Stimulated activated CD8-positive, alpha-beta memory T cell treated with anti-CD3 and anti-CD28 coated beads, Interleukin-4, amount 100 ng/mL, for 1 hour (primary cell): Measurements from ENCODE around the gene EFCAB11.
"Not testable (repeated sequence)": the region's sequence is repeated elsewhere in the genome, so short reads cannot be mapped to it uniquely, and the experiment has no call there.

Experiments
- DNase-seq, 2 donors: peaks; one replicate each; pipeline ENCODE4 v3.0.0-alpha.2; 2020; ENCODE audit warnings: low read depth in 2 of 2, low spot score in 1 of 2

The EFCAB11 gene

DNA sequence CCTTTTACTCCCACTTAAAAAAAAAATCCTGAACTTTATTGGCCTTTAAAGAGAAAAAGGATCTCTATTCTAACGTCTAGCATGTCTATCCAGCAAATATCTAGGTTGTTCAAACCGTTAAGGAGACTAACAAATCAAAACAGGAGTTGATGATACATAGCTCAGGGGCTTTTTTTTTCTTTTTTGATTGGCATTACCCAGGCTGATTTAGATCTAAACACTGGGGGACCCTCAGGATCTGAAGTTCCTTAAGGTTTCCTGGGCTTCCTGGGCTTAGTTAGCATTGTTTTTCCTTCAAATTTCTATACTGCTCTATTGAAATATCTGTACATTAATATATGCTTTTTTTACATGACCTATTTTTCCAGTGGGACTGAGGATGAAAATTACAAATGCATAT lies 42.3 kb downstream of the EFCAB11 start:
- DNase-seq = no peak

DNA sequence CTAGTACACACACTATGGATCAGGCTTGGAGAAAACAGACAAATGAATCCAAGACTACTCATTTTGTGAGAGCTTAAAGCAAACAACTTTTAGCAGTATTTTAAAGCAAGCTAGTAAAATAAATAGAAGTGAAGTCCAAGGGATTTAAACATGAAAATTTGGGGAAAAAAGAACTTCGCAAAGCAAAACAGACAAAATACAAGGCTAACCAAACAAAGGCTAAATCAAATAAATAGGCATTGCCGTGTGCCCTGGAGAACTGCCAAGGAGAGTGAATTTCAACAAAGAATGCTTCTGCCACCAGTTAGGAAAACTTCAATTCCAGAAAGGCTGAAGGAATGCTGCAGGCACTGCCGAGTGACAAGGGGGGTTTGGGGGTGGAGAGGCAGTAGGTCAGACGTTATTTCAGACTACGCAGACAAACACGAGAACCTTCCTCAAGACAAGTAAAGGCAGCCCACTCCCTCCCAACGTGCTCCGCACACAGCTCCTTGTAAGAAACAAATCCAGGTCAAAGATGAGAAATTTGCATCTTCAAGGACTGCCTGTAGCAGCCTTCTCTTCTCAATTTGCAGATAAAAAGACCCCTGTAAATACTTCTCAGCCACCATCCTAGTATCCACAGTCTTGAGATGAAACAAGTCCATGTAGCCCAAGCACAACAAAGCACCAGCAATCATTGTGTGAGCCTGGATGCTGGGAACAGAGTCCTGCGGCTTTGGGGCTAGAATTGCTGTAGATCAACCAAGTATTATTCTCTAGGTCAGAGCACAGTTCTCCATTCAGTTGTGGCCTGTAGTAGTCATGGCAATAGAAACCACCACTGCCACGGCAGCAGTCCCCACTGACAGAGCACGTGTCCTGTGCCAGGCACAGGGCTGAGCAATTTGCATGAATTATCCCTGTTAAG lies 43.3 kb downstream of the EFCAB11 start:
- DNase-seq = no peak

DNA sequence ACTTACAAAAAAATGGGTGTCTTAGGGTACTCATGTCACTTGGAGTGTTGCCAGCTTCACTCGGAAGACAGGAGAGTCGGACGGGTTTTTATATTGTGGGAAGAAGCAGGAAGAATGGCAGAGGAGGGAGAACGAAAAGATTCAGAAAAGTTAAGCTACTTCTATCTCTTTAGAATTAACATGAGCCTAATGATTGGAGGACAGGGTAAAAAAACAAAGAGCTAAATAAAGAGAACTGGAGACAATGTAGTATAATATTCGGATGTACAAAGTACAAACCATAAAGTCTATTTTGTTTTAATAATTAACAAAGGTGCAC lies 43.9 kb downstream of the EFCAB11 start:
- DNase-seq = no peak

DNA sequence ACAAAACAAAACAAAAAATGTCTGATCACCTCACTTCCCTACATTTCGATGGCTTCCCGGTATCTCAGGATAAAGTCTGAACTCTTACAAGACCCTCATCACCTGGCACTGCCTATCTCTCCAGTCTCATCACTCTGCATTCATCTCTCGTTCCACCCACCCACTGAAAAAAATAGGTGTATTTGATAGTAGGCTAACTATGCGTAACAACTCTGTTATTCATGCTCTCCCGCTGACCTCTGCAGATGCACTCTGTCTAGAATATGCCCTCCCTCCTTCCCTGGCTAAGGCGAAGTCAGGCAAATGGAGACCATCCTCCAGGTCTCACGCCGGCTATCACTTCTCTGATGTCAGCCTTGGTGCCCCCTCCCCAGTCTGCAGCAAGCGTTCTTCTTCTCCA lies 44.9 kb downstream of the EFCAB11 start:
- DNase-seq = no peak

DNA sequence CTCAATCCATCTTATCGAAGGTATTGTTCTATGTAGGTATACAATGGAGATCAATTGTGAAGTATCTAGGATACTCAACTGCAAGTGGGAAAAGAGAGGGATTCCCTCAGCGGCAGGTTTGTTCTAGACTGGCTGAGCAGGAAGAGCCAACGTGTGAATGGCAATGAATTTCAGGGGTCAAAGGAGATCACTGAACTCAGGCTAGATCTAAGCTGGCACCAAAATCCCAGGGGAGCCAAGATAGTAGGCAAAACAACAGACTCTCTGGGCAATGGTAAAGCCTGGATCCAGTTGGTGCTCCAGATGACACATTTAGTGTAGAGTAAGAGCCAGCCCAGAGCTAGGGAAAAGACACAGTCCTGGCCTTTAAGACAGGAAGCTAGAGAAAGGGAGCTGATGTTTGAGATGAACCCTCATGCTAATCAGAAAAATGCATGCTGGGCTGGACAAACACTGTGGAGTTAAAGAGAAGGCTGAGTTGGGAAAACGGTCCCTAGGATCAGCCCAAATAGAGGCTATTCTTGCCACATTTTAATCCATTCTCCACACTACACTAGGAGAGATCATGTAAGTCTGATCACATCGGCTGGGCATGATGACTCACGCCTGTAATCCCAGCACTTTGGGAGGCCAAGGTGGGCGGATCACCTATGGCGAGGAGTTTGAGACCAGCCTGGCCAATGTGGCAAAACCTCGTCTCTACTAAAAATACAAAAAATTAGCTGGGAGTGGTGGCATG lies 45.6 kb downstream of the EFCAB11 start:
- no peak for DNase-seq

DNA sequence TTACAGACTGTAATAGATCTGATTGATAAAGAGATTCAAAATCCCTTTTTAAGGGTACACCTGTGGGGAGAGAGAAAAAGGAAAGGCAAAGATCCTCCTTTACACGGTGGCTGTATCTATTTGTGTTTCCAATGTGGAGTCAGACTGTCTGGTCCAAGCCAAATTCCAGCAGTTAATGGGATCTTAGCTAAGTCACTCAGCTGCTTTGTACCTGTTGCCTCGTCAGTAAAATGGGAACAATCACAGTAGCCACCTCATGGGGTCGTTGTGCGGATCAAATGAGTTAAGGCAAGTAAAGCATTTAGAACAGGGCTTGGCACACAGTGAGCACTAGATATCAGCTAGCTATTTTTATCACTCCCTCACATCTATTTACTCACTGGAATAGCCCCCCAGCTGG lies 46.9 kb downstream of the EFCAB11 start:
- DNase-seq = no peak

DNA sequence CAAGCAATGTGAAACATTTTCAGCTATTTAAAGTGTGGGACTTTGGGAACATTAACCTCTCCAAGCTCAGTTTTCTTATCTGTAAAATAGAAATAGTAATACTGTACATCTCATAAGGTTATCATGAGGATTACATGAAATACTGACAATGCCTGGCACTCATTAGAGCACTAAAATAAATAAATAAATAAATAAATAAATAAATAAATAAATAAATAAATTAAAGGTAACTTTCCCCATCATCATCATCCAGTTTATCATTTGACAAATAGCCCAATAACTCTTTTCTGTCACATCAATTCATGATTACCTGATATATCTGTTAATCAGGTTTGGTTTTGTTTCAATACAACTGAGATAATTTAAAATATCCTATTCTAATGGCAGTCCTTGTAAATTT lies 48.5 kb downstream of the EFCAB11 start:
- DNase-seq = no peak

DNA sequence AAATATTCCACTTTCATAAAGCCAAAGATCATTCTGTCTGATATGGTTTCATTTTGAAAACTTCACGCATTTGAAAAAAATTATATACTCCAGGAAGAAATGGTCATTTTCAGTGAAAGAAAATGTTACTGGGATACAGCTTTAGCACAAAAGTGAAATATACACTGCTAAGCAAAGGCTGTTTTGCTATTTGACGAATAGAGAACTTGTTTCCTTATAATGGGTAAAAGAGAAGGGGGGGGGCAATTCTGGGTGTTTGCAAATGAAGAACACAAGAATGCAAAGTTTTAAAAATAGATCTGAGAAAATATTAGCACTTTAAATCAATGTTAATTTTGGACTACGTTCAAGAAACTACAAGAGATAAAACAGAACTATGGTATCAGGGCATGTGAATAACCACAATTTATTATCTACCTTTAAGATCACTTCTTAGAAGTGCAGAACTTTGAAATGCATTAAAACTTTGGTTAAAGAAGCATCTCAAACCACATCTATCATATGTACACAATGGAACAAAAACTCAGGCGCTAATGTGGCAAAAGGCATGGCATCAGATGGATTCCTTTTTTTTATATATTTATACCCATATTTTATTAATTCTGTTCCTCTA lies 51.1 kb downstream of the EFCAB11 start:
- no peak for DNase-seq

DNA sequence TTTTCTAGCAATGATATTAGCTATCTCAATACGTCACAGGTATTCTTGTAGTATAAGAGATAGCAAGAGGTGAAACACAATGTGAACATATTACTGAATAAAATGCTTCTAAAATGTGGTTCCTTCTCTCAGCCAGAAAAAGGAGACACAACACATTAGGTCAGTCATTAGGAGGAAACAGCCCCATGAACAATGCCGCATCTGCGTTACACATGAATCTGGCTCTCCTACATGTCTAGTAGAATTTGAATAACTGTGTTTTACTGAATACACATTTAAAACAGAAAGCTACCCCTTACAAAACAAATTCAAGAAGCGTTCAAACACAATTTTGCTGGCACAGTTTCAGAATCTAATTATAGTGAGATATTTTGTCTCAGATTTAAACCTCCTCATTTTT lies 51.6 kb downstream of the EFCAB11 start:
- no peak for DNase-seq

DNA sequence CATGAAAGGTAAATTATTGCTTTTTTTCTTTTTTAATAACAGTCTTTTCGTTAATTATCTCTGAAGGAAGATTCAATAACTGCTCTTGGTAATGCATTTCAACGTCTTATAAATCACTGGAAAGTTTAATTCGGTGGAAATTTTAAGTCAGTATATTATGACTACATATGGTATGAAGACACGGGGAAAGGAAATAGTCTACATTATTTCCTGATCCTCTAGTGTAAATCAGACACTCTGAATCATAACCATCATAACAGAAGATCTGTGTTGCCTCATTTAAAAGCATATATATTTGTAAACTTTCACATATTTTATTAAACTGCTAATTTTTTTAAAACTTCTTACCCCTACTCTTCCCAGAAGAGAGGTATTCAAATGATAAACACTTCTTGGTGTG lies 53.7 kb downstream of the EFCAB11 start:
- no peak for DNase-seq

DNA sequence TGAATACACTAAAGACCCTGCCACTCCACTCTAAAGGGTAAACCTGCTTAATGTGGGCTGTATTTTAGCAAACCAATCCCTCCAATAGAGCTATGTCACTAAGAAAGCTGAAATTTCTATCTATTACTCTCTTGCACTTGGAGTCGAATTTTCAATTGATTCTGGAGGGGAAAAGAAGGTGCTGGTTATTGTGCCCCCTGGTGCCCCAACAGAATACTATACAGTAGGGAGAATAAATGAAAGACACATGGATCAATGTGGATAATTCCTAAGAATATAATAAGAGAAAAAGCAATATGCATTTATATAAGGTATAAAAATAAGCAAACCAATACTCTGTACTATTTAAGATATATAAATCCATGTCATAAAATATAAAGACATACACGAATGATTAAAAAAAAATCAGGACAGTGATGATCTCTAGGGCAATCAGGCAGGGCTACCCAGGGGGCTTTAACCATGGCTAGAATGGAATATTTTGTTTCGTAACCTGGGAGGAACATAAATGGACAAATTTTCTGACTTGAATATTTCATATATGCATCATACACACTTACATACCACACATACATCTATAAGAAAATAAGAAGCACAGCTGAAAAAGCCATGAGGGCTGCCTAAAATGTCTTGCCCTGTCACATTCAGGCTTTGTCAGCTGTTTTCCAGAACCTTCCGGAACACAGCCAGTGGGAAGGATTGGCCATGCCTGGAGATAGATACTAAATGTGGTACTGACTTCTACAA lies 54.4 kb downstream of the EFCAB11 start:
- DNase-seq = no peak

DNA sequence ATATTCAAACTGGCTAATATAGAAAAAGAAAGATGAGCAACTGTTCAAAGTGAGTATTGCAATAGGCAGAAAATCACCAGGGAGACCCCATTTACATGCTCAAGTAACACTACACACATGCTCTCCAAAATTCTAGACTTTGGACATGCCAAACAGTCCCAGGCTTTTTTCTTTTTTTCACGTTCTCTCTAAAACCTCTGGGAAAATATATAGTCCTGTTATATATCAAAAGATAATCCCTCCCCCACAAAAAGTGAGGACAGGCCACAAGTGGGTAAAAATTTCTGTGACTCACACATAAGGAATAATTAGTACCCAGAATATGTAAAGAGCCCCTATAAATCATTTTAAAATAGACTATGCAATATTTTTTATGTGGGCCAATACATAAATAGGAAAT lies 55.2 kb downstream of the EFCAB11 start:
- no peak for DNase-seq

DNA sequence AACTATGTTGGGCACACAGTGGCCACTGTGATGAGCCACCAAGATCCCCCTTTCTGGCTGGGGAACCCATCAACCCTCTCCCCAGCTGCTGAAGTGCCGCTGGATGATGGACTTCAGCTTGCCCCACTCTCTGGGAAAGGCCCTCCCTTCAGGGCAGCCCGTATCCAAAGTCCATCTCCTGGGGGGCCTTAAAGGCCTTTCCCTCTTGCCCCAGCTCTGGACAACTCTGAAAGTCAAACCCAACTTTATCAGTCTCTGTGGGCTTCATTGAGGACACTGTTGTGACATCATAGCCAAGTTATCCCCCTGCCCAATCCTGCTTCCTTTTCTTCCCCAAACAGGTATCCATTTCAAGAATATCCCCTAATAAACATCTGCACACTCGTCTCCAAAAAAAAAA lies 61.1 kb downstream of the EFCAB11 start:
- not testable (repeated sequence) for DNase-seq

DNA sequence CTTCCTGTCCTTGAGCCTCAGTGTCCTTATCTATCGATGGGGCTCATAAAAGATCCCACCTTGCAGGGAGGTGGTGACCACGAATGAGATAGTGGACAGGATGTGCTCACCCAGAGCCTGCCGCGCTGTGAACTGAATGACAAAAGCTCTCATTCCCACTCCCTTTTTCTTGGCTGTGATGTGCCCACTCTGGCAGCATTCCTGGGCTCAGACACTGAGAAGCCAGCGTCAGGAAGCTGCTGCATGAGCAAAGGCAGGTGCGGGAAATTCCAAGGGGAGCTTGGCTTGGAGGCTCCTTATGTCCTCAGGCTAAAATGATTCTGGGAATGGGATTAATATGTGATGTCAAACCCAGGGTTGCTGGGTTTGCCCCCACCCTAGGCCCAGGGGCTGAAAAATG lies 61.6 kb downstream of the EFCAB11 start:
- DNase-seq = no peak

DNA sequence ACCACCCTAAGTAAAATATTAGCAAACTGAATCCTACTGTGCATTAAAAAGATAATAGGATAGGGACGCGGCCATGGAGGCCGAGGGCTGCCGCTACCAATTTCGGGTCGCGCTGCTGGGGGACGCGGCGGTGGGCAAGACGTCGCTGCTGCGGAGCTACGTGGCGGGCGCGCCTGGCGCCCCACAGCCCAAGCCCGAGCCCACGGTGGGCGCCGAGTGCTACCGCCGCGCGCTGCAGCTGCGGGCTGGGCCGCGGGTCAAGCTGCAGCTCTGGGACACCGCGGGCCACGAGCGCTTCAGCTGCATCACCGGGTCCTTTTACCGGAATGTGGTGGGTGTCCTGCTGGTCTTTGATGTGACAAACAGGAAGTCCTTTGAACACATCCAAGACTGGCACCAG lies 62.8 kb downstream of the EFCAB11 start:
- DNase-seq = not testable (repeated sequence)

DNA sequence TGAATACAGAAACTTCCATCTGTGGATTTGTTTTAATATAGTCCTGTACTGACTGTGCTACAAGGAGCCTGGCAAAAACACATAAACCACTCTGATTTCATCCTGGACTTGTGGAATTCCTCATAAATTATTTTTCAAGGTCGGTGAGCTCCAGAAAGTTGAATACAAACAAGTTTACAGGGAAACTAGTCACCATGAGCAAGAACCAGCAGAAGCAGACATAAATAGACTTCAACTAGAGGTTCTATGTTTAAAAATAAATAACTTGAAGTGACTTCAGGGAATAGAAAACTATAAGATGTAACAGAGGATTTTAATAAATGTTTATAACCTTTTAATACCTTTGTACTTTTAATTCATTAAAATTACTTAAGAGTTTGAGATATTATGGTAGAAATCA lies 63.5 kb downstream of the EFCAB11 start:
- no peak for DNase-seq

DNA sequence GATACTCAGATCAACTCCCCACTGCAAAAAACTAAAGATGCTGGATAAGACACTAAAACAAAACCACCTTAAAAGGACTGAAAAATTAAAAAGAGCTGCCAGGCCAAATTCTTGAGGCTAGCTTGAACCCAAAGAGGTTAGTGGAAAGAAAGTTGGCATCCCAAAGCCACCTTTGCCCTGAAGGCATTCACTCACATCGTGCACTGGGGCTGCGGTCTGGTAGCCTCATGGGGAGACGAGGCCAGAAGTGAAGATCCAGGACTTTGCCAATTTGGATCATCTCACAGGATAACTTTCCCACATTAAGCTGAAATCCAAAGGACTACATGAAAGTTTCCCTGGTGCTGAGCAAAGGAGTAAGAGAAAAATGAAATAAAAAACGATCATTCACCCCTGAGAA lies 63.9 kb downstream of the EFCAB11 start:
- DNase-seq = no peak

DNA sequence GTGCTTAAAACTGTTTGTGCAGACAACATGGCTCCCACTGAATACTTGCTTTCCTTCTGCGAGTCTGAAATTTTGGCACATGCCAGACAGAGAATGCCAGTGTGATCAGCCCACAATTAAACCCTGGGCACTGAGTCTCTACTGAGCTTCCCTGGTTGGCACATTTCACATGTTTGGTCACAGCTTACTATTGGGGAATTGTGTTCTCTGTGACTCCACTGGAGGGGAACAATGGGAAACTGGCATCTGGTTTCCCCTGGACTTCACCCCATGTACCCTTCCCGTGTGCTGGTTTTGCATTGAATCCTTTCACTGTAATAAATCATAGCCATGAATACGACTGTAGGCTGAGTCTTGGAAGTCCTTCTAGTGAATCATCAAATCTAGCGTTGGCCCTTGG lies 64.9 kb downstream of the EFCAB11 start:
- no peak for DNase-seq

DNA sequence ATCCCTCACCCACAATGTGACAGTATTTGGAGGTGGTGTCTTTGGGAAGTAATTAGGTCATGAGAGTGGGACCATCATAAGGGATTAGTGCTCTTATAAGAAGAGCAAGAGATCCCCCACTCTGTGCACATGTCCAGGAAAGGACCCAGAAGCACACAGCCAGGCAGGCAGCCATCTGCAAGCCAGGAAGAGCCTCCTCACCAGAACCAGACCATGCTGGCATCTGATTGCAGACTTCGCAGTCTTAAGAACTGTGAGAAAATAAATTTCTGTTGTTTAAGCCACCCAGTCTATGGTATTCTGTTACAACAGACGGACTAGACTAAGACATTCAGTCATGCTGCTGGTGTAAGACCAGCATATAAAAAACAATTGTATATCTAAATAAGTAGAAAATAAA lies 69.8 kb downstream of the EFCAB11 start:
- no peak for DNase-seq

DNA sequence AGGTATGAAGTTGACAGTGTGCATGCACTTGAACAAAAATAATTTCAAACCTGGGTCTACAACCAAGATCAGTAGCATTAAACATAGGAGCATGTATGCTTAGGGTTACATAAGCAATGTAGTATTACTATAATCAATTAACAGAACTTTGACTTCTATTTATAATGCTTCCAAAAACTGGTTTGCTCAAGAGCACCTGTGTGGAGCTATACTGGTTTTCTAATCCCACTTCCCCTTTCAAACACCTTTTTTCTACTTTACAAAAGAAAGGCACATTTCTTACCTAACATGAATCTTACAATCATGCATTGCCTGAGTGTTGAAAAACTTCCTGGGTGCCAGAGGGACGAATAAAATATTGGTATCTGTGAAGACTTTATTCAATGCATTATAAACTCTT lies 72.7 kb downstream of the EFCAB11 start:
- no peak for DNase-seq

DNA sequence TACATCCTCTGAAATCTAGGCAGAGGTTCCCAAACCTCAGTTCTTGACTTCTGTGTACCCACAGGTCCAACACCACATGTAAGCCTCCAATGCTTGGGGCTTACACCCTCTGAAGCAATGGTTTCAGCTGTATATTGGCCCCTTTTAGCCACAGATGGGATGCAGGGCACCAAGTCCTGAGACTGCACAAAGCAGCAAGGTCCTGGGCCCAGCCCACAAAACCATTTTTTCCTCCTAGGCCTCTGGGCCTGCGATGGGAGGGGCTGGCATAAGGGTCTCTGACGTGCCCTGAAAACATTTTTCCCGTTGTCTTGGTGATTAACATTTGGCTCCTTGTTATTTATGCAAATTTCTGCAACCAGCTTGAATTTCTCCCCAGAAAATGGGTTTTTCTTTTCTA lies 80.4 kb downstream of the EFCAB11 start:
- not testable (repeated sequence) for DNase-seq

DNA sequence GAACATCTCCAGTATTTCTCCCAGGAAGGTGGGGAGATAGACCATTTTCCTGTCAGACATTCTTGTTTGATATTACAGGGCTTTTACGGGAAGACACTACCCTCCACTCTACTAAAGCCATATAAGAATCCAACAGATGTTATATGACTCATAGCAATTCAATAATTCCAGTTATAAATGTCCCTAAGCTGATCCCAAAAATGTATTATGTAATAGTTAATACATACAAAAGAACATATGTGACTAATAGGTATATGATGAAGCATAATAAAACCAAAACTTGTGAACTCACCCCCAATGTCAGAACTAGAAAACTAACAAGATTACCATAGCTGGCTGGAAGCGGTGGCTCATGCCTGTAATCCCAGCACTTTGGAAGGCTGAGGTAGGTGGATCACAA lies 84.2 kb downstream of the EFCAB11 start:
- DNase-seq = no peak
